SK-N-SH (cell line): Measurements from ENCODE around the gene SWI5. TPM values are rescaled to one million over a fixed set of nuclear protein-coding genes. Genes with fewer than 3 reads are reported as not detected.

ENCODE experiments used
- CTCF ChIA-PET: fragments of 300-600, 350-600 bp; formaldehyde crosslinking; extraction: SDS; loops from one replicate; lab custom pipeline; 2021; lab: Yijun Ruan, JAX
- POLR2A ChIA-PET: fragments of 350-600 bp; sonication (Branson Sonifier 250); formaldehyde crosslinking; extraction: SDS; loops from one replicate; lab custom pipeline; 2020; ENCODE audit warnings: antibody characterized with exemption, inconsistent platforms; lab: Yijun Ruan, JAX
- DNase-seq: peaks from one replicate; pipeline ENCODE4 v3.0.0; 2012
- H2AFZ ChIP-seq: fragments of 200-600 bp; sonication (generic); 2 replicates; pipeline ENCODE4 v1.8.1; 2016; ENCODE audit warnings: antibody characterized with exemption, mild to moderate bottlenecking, low read depth
- H3F3A ChIP-seq: fragments of 200-600 bp; sonication (generic); replicated peaks from 2 replicates; pipeline ENCODE3; 2016; ENCODE audit warnings: antibody characterized with exemption, mild to moderate bottlenecking; ENCODE audit not compliant: insufficient read depth
- H3K27ac ChIP-seq, 2 experiments: fragments of 200-500 bp in 1 of 2; fragments of 200-600 bp in 1 of 2; sonication (Bioruptor generic) in 1 of 2; sonication (generic), shearing (Covaris generic) in 1 of 2; 2 replicates each; pipeline versions ENCODE4 v1.5.1 to v1.6.1; 2014 to 2016; ENCODE audit warnings: low read depth in 2 of 2, inconsistent platforms in 1 of 2, low read length in 1 of 2, mild to moderate bottlenecking in 1 of 2, mixed read lengths in 1 of 2
- H3K27me3 ChIP-seq: fragments of 200-600 bp; sonication (generic), shearing (Covaris generic); 2 replicates; pipeline ENCODE4 v1.6.1; 2016; ENCODE audit warnings: mixed run types; ENCODE audit not compliant: insufficient read depth
- H3K36me3 ChIP-seq, 2 experiments: fragments of 200-500 bp in 1 of 2; fragments of 200-600 bp in 1 of 2; sonication (Bioruptor generic) in 1 of 2; sonication (generic) in 1 of 2; replicated peaks in 1 of 2; 2 replicates each; pipeline versions ENCODE3 to v1.5.1; 2014 to 2016; ENCODE audit warnings: low read length in 1 of 2, mild to moderate bottlenecking in 1 of 2; ENCODE audit not compliant: insufficient read depth in 2 of 2, control insufficient read depth in 1 of 2
- H3K4me1 ChIP-seq, 2 experiments: fragments of 200-500 bp in 1 of 2; fragments of 200-600 bp in 1 of 2; sonication (Bioruptor generic) in 1 of 2; sonication (generic), shearing (Covaris generic) in 1 of 2; 2 replicates each; pipeline versions ENCODE4 v1.5.1 to v1.6.1; 2014 to 2016; ENCODE audit warnings: low read depth in 1 of 2, low read length in 1 of 2, mixed run types in 1 of 2; ENCODE audit not compliant: insufficient read depth in 2 of 2, control insufficient read depth in 1 of 2
- H3K4me2 ChIP-seq: fragments of 200-600 bp; sonication (generic), shearing (Covaris generic); 2 replicates; pipeline ENCODE4 v1.6.1; 2017; ENCODE audit warnings: mixed run types
- H3K4me3 ChIP-seq, 2 experiments: fragments of 200-500 bp in 1 of 2; fragments of 200-600 bp in 1 of 2; sonication (Bioruptor generic) in 1 of 2; sonication (generic), shearing (Covaris generic) in 1 of 2; 2 replicates each; pipeline versions ENCODE4 v1.5.1 to v1.8.1; 2014 to 2016; ENCODE audit warnings: low read depth in 2 of 2, inconsistent platforms in 1 of 2, low read length in 1 of 2, mild to moderate bottlenecking in 1 of 2, mixed read lengths in 1 of 2, moderate library complexity in 1 of 2
- H3K79me2 ChIP-seq: fragments of 200-600 bp; sonication (generic); 2 replicates; pipeline ENCODE4 v1.8.1; 2017; ENCODE audit warnings: mild to moderate bottlenecking; ENCODE audit not compliant: insufficient read depth
- H3K9ac ChIP-seq: fragments of 200-600 bp; sonication (generic); 2 replicates; pipeline ENCODE4 v1.6.1; 2017; ENCODE audit warnings: mixed run types
- H3K9me2 ChIP-seq: fragments of 200-600 bp; sonication (generic); 2 replicates; pipeline ENCODE4 v1.6.1; 2017; ENCODE audit warnings: mixed run types
- H3K9me3 ChIP-seq: fragments of 200-600 bp; sonication (generic); 2 replicates; pipeline ENCODE4 v1.6.1; 2017; ENCODE audit warnings: mixed run types, mild to moderate bottlenecking, moderate library complexity
- H4K20me1 ChIP-seq: fragments of 200-600 bp; sonication (generic); 2 replicates; pipeline ENCODE4 v1.6.1; 2017; ENCODE audit warnings: mild to moderate bottlenecking, mixed run types; ENCODE audit not compliant: insufficient read depth
- CTCF ChIP-seq: fragments of 200-600 bp; sonication (generic); IDR thresholded peaks from 2 replicates; pipeline ENCODE4 v1.6.1; 2017; ENCODE audit warnings: antibody characterized with exemption, mild to moderate bottlenecking, moderate library complexity
- ELF1 ChIP-seq: IDR thresholded peaks from 2 replicates; pipeline ENCODE4 v1.4.0; 2012
- EP300 ChIP-seq, 2 experiments: IDR thresholded peaks; 2 replicates each; pipeline versions ENCODE4 v1.4.0 to v1.6.1; 2012; ENCODE audit warnings: borderline replicate concordance in 1 of 2, low read depth in 1 of 2, low read length in 1 of 2
- EZH2phosphoT487 ChIP-seq: fragments of 200-600 bp; sonication (generic); IDR thresholded peaks from 2 replicates; pipeline ENCODE4 v1.6.1; 2017; ENCODE audit warnings: low read depth, mixed run types, mild to moderate bottlenecking, antibody characterized with exemption, moderate library complexity, borderline replicate concordance
- GABPA ChIP-seq: IDR thresholded peaks from 2 replicates; pipeline ENCODE4 v1.4.0; 2012; ENCODE audit warnings: low read depth, mild to moderate bottlenecking
- MEF2A ChIP-seq: IDR thresholded peaks from 2 replicates; pipeline ENCODE4 v1.4.0; 2012; ENCODE audit warnings: low read depth, borderline replicate concordance
- NFIC ChIP-seq: IDR thresholded peaks from 2 replicates; pipeline ENCODE4 v1.4.0; 2012; ENCODE audit warnings: borderline replicate concordance
- NRF1 ChIP-seq: IDR thresholded peaks from 2 replicates; pipeline ENCODE4 v1.6.1; 2012; ENCODE audit warnings: low read depth, mild to moderate bottlenecking, low read length
- POLR2AphosphoS5 ChIP-seq: IDR thresholded peaks from 2 replicates; pipeline ENCODE4 v1.6.1; 2012; ENCODE audit warnings: low read depth, low read length
- REST ChIP-seq: IDR thresholded peaks from 2 replicates; pipeline ENCODE4 v1.6.1; 2012; ENCODE audit warnings: mild to moderate bottlenecking, low read depth, low read length, moderate library complexity
- RFX5 ChIP-seq: IDR thresholded peaks from 2 replicates; pipeline ENCODE4 v1.6.1; 2012; ENCODE audit warnings: mild to moderate bottlenecking, improper control_type of control experiment, low read length
- RXRA ChIP-seq: IDR thresholded peaks from 2 replicates; pipeline ENCODE4 v1.4.0; 2012; ENCODE audit warnings: low read depth, mild to moderate bottlenecking, borderline replicate concordance
- SIN3A ChIP-seq: IDR thresholded peaks from 2 replicates; pipeline ENCODE4 v1.6.1; 2012; ENCODE audit warnings: low read depth, mild to moderate bottlenecking, low read length, moderate library complexity, borderline replicate concordance
- SMC3 ChIP-seq: IDR thresholded peaks from 2 replicates; pipeline ENCODE4 v1.6.1; 2012; ENCODE audit warnings: low read depth, low read length, improper control_type of control experiment
- YY1 ChIP-seq: IDR thresholded peaks from 2 replicates; pipeline ENCODE4 v1.4.0; 2012; ENCODE audit warnings: low read depth, mild to moderate bottlenecking
- WGBS: methylation state at CpG from one replicate; pipeline ENCODE4 v1.1.6; 2017; ENCODE audit warnings: low lambda C conversion rate; 5-methylcytosine and 5-hydroxymethylcytosine counted together
- polyA plus RNA-seq, 3 experiments: library from polyadenylated mRNA; depleted of rRNA; stranded (reverse); fragments of >200 nt; gene quantifications; 2 replicates each; pipeline ENCODE4 v1.2.3, GENCODE V29; 2012

The SWI5 gene
- polyA plus RNA-seq, 1 of the 3 experiments (the other 2 are of a cell fraction), result 84.1 TPM

GRCh38 chr9:128253140-128253990 lies 22.7 kb upstream of the SWI5 start (continued):
- TF ChIP-seq REST, result no peak
- no peak for TF ChIP-seq POLR2AphosphoS5
- no peak for TF ChIP-seq SMC3
- no peak for TF ChIP-seq EZH2phosphoT487
- TF ChIP-seq GABPA, result no peak
- TF ChIP-seq NRF1, result no peak
- no peak for TF ChIP-seq CTCF
- no peak for TF ChIP-seq RFX5

GRCh38 chr9:128253991-128254346 lies 22.1 kb upstream of the SWI5 start:
- Histone ChIP-seq H3K36me3 (peaks cover 13 to 23% of the 10 kb centered on the region in 2 experiments), H3K9me3 (no peaks in the 10 kb centered on the region), H3F3A (peaks cover 18% of the 10 kb centered on the region)
- POLR2A ChIA-PET, result no interaction called here
- no peak for TF ChIP-seq ELF1
- TF ChIP-seq MEF2A, result no peak
- TF ChIP-seq EP300 (IDR thresholded peaks at IDR 0.05; ENCODE audit: borderline replicate concordance in 1 of 2, low read depth in 1 of 2, low read length in 1 of 2), result no peak
- TF ChIP-seq RXRA, result no peak
- TF ChIP-seq SIN3A, result no peak
- TF ChIP-seq NFIC, result no peak
- no peak for TF ChIP-seq YY1
- no peak for TF ChIP-seq CTCF
- TF ChIP-seq, all 33 proteins: peak for 0
- no peak overlapping the region for H3K9ac ChIP-seq
- H2AFZ ChIP-seq, result no peak overlapping the region
- no peak overlapping the region for H3K4me3 ChIP-seq
- no peaks in the 10 kb centered on the region for H4K20me1 ChIP-seq
- H3K27ac ChIP-seq, result no peak overlapping the region
- H3K4me1 ChIP-seq, result peaks cover 0 to 4% of the 10 kb centered on the region in 2 experiments; a peak in 1 of 4 replicates
- CTCF ChIA-PET, result interaction anchor here (1.4 to 2.9 kb wide), 3 partner anchors 9 to 158 kb away, joined by 4 to 18 read pairs (median 9); no protein-coding TSS in a partner anchor
- H3K9me2 ChIP-seq, result no peaks in the 10 kb centered on the region
- no peaks in the 10 kb centered on the region for H3K27me3 ChIP-seq
- no peaks in the 10 kb centered on the region for H3K79me2 ChIP-seq
- no peak for DNase-seq
- 97% methylated on average over 6 of the region's 7 CpGs for WGBS
- no peak overlapping the region for H3K4me2 ChIP-seq
